ENCODE results near the gene KCTD6. TPM values are rescaled to one million over a fixed set of nuclear protein-coding genes. Genes with fewer than 3 reads are reported as not detected.

The KCTD6 gene
- total and polyA plus RNA-seq, 2 of the 4 experiments (the other 2 are of a cell fraction), result 7.0 to 9.2 TPM

- no peak overlapping the region for H4K91ac ChIP-seq (ENCODE audit: insufficient read depth, low read depth, low read length)
- H3K27me3 ChIP-seq (ENCODE audit: control insufficient read depth, insufficient read depth, low read length), result no peaks in the 10 kb centered on the region
- ATAC-seq (ENCODE audit: low read depth) (no peak), DNase-seq (no peak)
- dilution Hi-C loops (cut with HindIII; ENCODE audit: low sequenced_read_pairs, unreplicated experiment) (no loop called here), in situ Hi-C loops (cut with MboI; ENCODE audit: low sequenced_read_pairs) (no loop called here), intact Hi-C loops (cut with micrococcal nuclease) (no loop called here)
- no peak overlapping the region for H3K4ac ChIP-seq (ENCODE audit: low read depth, low read length)
- no CpG with 5 or more reads among the region's 1 CpG for WGBS, 2 experiments (ENCODE audit: extremely low coverage in 2 of 2, insufficient read length in 1 of 2)
- ChIA-PET CTCF (interaction anchor here (0.9 kb wide), 1 partner anchor 11 kb away, joined by 4 read pairs; no protein-coding TSS in a partner anchor), POLR2A (ENCODE audit: unreplicated experiment) (no interaction called here)
- no peak overlapping the region for H4K5ac ChIP-seq (ENCODE audit: low read depth, low read length)
- no peak overlapping the region for H3K4me3 ChIP-seq (ENCODE audit: insufficient read depth, low read depth, low read length)
- no TSS peak for BruUV-seq (replicated peaks)
- H3K9ac ChIP-seq (ENCODE audit: low read depth, low read length), result no peak overlapping the region
- no peak for TF ChIP-seq RFX5 (IDR thresholded peaks at IDR 0.05; ENCODE audit: low read depth, low read length)
- TF ChIP-seq CHD1 (IDR thresholded peaks at IDR 0.05; ENCODE audit: low read depth, low read length), result no peak
- TF ChIP-seq POLR2A (IDR thresholded peaks at IDR 0.05; ENCODE audit: low read depth, low read length), result no peak
- TF ChIP-seq MAFK (IDR thresholded peaks at IDR 0.05; ENCODE audit: low read depth, low read length), result no peak
- TF ChIP-seq RAD21 (IDR thresholded peaks at IDR 0.05; ENCODE audit: low read length), result no peak
- TF ChIP-seq BHLHE40 (IDR thresholded peaks at IDR 0.05; ENCODE audit: low read depth, low read length), result no peak
- H2BK20ac ChIP-seq (ENCODE audit: low read depth, low read length), result no peak overlapping the region
- peaks cover 10 to 34% of the 10 kb centered on the region in 2 experiments; a peak in 3 of 4 replicates for H3K79me1 ChIP-seq (ENCODE audit: low read depth in 1 of 2, low read length in 2 of 2)
- no peak overlapping the region for H2AK9ac ChIP-seq (replicated peaks; ENCODE audit: low read depth, low read length, poor library complexity)
- no peaks in the 10 kb centered on the region for H3K4me1 ChIP-seq (ENCODE audit: control insufficient read depth, insufficient read depth, low read length)
- no peak overlapping the region for H3K18ac ChIP-seq (ENCODE audit: low read depth, low read length)
- H4K20me1 ChIP-seq (ENCODE audit: insufficient read depth, low read length), result peaks cover 4% of the 10 kb centered on the region; the same call in 1 of the 2 replicates
- no peak overlapping the region for H2AFZ ChIP-seq (replicated peaks; ENCODE audit: low read length, poor library complexity)
- H3K9me1 ChIP-seq (ENCODE audit: insufficient read depth, low read length), result peaks cover 5% of the 10 kb centered on the region
- no peaks in the 10 kb centered on the region for H3K9me3 ChIP-seq (ENCODE audit: control insufficient read depth, insufficient read depth, low read length)
- H2AK5ac ChIP-seq (ENCODE audit: low read depth, low read length), result no peak overlapping the region
- H2BK120ac ChIP-seq (ENCODE audit: low read depth, low read length), result no peak overlapping the region
- H3K36me3 ChIP-seq (ENCODE audit: control insufficient read depth, insufficient read depth, low read length), result peaks cover 16% of the 10 kb centered on the region
- H3K56ac ChIP-seq (ENCODE audit: extremely low read depth, insufficient read depth, low read length), result no peak overlapping the region
- H3K4me2 ChIP-seq (ENCODE audit: low read depth, low read length), result no peak overlapping the region
- H3K14ac ChIP-seq (replicated peaks; ENCODE audit: low read depth, low read length), result no peak overlapping the region
- H3K23ac ChIP-seq (ENCODE audit: low read depth, low read length), result no peak overlapping the region
- H2BK15ac ChIP-seq (ENCODE audit: low read depth, low read length), result no peak overlapping the region
- H2BK5ac ChIP-seq (ENCODE audit: low read depth, low read length, poor library complexity, severe bottlenecking), result no peak overlapping the region
- no peak overlapping the region for H3K27ac ChIP-seq (ENCODE audit: insufficient read depth, low read length)
- no peak overlapping the region for H4K8ac ChIP-seq (ENCODE audit: low read depth in 2 of 2, low read length in 2 of 2)
These were observed 11.0 kb downstream of the KCTD6 start for GRCh38 chr3:58502872-58503271.

Measured in IMR-90 (cell line).